Fibroblast of peridontal ligament (primary cell): ENCODE data around the gene OSCAR.
A peak's percentile ranks its signal among the peaks of the same experiment; 100 is the strongest.
"Not testable (repeated sequence)": the region's sequence is repeated elsewhere in the genome, so short reads cannot be mapped to it uniquely, and the experiment has no call there.

Experiments used
- DNase-seq: peaks from one replicate; pipeline ENCODE4 v3.0.0-alpha.2; 2010; ENCODE audit errors: extremely low read depth

Gene OSCAR

DNA sequence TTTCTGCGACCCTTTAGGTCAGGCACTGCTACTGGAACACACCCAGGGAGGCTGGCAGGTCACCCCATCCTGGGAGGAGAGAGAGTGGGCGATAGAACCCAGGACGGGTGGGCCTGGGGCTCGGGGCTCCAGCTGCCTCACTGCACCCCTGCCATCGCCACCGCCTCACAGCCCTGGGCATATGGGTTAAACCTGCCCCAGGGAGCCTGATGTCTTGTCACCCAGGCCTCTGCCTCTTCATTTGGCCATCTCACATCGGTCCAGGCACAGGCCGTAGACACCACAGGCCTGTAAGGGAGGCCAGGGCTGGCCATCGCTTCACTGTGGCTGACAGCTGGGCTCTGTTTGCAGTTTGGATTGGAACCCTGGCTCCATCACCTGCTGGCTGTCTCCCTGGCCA, 25.1 kb upstream of the OSCAR start:
- no peak for DNase-seq

DNA sequence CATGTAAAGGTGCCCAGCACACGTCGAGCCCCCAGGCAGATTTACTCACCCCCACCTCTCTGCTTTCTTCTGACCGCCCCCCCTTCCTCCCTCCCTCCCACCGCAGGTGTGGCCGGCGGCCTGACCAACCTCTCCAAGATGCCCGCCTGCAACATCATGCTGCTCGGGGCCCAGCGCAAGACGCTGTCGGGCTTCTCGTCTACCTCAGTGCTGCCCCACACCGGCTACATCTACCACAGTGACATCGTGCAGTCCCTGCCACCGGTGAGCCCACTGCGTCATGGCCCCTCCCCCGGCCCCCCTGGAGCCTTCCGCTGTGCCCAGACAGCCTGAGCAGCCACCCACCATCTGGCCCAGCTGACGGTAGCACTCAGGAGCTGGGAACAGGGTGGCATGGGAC, 23.8 kb upstream of the OSCAR start:
- no peak for DNase-seq

DNA sequence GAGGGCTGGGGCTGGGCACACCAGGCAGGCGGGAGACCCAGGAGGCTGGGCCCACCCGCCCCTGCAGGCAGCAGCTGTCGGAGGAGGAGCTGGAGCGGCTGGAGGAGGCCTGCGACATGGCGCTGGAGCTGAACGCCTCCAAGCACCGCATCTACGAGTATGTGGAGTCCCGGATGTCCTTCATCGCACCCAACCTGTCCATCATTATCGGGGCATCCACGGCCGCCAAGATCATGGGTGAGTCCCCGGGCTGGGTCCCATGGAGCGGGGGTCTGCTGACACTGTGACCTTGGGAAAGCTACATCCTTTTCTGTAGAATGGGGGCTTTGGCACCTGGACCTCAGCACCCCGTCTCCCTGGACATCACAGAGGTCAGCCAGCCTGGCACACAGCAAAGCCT, 23.1 kb upstream of the OSCAR start:
- DNase-seq: no peak

- no peak for DNase-seq
These were observed 20.7 kb upstream of the OSCAR start for GRCh38 chr19:54121259-54121658.

DNA sequence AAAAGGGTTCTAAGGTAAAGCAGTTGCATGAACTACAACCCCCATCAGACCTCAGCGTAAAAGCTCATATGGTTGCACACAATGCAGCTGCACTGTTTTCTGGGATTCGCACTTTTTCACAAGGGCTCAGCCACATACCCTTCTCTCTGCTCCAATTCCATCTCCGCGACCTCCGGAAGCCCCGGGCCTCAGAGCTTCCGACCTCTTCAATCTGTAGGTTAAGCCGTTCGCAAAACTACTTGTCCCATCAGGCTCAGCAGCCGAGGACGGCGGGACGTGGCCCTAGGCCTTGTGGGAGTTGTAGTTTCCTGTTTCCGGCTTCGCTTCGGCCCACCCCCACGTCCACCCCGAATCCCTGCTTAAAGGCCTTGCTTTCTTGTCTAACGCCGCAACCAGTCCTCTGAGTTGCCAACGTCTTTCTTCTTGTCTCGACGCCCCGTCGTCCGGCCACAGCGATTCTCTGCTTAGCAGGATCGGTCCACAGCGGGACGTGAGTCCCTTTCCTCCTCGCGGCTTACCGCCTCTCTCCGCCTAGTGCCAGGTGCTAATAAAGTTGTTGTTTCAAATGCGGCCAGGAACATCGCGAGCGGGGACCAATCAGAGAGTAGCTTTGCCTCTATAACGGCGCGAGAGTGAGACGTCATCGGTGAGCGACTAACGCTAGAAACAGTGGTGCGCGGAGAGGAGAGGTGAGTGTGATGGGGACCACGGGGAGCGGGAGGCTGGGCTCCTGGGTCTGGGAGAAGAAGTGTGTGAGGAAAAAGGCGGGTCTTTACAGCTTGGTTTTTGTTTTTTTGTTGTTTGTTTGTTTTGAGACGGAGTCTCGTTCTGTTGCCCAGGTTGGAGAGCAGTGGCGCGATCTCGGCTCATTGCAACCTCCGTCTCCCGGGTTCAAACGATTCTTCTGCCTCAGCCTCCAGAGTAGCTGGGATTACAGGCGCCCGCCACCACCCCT, 14.8 kb upstream of the OSCAR start, which contains the start of the genes PRPF31 and TFPT:
PRPF31 (plus strand) TSS at position 646 of the 955 bp plus-strand sequence. CDS start 2,525 bp downstream, outside the sequence.
TFPT (minus strand) TSS at position 549 of the 955 bp plus-strand sequence; CDS start at position 161, 388 bp downstream.
- DNase-seq: peak; percentile 99

DNA sequence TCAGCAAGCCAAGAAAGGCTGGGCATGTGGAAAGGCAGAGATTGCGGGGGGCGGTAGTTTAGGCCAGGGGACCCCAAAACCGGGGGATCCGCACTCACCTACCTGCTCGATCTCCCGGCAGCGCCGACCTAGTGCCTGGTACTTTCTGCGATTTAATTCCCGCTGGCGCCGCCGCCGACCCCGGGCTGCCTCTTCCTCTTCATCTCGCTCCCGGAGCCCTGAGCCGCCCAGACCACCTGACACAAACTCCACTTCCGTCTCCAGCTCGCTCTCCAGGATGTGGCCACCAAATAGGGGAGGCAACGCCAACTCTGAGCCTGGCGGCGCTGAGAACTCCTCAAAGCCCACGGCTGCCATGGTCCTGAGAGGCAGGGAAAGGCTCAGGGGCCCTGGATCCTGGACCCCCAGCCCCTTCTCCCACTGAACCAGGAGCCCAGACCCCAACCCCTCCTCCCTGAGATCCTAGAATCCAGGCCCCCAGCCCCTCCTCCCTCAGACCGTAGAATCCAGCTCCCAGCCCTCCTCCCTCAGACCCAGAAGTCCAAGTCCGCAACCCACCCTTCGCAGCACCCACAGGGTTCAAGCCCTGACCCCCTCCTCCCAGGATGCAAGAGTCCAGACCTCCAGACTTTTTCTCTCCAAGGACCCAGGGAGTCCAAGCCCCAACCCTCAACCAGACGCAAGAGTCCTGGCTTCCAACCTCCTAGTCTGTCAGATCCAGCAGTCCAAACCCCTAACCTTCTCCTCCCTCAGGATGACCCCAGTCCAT, 13.9 kb upstream of the OSCAR start:
- peak; percentile 30 for DNase-seq

- DNase-seq: no peak
These were observed 9.0 kb upstream of the OSCAR start for GRCh38 chr19:54109651-54110050.

DNA sequence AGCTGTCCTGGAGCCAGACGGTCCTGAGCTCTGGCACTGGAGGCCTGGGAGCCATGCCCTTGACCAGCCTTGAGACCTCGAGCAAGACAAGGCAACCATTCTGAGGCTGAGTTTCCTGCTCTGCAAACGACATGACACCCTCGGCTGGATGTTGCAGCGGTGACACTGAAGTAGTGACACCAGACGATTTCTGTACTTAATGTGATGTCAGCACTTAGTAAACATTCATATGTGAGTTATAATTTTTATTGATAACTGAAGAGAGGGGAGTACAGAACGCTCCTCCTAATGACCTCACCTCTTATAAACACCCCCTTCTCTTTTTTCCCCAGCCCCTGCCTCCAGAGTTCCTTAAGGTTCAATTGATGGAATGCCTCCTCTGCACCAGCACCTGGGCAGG, 7.9 kb upstream of the OSCAR start:
- no peak for DNase-seq

- DNase-seq: no peak
These were observed 7.4 kb upstream of the OSCAR start for GRCh38 chr19:54107876-54108490.

- DNase-seq: no peak
These were observed 6.1 kb upstream of the OSCAR start for GRCh38 chr19:54106716-54107115.

GRCh38 chr19:54105796-54106195, 5.2 kb upstream of the OSCAR start:
- DNase-seq: no peak

GRCh38 chr19:54104998-54105715, 4.6 kb upstream of the OSCAR start:
- DNase-seq: no peak

- DNase-seq: peak; percentile 97
These were observed 2.0 kb upstream of the OSCAR start, which contains the start of gene NDUFA3 for GRCh38 chr19:54102421-54103169. Gene NDUFA3 (plus strand): TSS chr19:54102855. CDS start chr19:54102879, 24 bp downstream.

DNA sequence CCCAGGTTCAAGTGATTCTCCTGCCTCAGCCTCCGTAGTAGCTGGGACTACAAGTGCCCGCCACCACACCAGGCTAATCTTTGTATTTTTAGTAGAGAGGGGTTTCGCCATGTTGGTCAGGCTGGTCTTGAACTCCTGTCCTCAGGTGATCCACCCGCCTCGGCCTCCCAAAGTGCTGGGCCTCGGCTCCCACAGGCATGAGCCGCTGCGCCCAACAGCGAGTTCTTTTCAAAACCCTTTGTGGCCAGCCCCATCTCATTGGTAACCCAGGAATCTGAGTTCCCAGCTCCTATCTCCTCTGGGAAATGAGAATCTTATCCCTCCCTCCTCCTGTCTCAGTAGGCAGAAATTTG, 724 bp downstream of the OSCAR start:
- DNase-seq: not testable (repeated sequence)

DNA sequence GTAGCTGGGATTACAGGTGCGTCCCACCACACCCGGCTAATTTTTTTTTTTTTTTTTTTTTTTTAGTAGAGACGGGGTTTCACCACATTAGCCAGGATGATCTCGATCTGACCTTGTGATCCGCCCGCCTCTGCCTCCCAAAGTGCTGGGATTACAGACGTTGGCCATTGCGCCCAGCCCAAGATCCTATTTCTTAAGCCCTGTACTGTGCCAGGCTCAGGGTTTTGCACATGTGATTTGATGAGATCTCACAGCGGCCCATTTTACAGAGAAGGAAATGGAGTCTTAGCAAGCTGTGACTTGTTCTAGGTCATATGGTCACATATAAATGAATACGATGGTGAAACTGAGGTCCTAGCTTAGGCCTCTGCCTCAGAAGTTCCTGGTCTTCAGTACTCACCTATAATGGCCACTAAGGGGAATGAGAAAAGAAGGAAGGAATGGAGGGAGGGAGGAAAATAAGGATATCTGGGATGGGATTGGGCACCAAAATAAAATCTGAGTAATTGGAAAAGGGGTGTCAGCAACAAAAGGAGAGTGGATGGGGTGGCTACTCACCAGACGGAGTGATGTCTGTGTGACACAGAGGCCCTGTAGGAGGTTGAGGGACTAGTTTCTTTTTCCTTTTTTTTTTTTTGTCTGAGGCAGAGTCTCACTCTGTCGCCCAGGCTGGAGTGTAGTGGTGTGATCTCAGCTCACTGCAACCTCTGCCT, 1.3 kb downstream of the OSCAR start:
- DNase-seq: no peak

DNA sequence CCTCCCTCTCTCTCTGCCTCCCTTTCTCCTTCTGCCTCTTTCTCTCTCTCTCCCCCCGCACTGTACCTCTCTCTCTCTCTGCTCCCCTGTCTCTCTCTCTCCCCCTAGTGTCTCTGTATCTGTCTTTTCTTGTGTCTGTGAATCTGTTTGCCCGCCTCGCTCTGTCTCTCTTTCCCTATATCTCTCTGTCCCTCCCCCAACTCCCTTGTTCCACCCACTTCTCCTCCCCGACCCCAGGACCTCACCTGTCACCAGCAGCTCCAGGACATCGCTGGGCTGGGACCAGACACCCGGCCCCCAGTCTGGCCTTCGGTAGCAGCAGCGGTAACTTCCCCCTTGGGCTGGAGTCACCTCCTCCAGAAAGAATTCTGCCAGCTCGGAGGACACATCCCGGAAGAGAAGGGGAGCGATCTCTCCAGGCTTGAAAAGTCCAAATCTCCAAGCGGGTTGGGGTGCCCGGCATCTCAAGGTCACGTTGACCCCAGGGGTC, 3.9 kb downstream of the OSCAR start:
- peak; percentile 62 for DNase-seq

DNA sequence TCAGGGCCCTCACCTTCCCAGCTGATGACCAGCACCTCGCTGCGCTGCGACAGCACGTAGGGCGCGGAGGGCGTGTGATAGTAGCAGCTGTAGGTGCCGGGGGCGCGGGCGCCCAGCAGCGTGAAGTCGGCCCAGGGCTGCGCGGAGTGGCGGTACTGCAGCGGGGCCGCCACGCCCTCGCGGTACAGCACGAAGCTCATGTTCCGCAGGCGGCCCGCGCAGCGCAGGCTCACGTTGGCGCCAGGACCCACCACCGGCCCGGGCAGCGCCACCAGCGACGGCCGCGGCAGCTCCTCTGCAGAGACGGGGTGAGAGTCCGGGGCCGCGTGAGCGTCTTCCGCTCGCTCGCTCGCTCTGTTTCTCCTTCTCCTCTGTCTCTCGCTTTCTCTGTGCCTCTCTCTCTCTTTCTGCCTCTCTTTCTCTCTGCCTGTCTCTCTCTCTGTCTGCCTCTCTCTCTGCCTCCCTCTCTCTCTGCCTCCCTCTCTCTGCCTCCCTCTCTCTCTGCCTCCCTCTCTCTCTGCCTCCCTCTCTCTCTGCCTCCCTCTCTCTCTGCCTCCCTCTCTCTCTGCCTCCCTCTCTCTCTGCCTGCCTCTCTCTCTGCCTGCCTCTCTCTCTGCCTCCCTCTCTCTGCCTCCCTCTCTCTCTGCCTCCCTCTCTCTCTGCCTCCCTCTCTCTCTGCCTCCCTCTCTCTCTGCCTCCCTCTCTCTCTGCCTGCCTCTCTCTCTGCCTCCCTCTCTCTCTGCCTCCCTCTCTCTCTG, 4.6 kb downstream of the OSCAR start:
- DNase-seq: peak; percentile 26

- DNase-seq: no peak
These were observed 5.3 kb downstream of the OSCAR start for GRCh38 chr19:54095136-54095858.
